ENCODE measurements around the gene SLC22A8.
"Not testable (repeated sequence)": the region's sequence is repeated elsewhere in the genome, so short reads cannot be mapped to it uniquely, and the experiment has no call there.

Gene SLC22A8

DNA sequence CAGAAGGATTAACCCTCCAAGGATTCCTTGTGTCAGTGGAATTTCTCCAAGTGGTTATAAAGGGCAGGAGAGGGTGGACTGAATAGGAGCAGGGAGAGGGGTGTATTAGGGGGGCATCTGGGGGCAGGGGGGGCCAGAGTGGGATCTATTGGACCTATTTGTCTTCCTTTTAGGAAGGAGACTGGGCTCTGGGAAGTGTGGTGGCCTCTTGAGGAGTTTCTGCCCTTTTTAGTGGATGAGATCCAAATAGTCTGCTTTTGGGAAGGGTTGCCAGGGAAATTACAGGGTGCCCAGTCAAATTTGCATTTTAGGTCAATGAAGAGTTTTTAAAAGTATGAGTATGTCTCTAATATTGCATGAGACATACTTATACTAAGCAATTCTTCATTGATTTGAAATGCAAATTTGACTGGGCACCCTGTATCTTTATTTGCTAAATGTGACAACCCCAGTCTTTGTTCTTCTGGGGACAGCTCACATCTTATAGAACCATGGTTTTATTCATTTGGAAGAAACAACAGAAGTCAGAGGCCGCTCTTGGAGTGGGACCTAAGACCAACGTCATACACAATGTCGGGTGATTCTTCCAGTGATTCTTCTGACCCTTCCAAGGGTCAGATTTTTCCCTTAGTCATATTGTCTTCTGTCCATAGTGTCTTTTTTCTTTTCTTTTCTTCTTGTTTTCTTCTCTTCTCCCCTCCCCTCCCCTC is 30.4 kb downstream of the SLC22A8 start:
- DNase-seq = no peak

DNA sequence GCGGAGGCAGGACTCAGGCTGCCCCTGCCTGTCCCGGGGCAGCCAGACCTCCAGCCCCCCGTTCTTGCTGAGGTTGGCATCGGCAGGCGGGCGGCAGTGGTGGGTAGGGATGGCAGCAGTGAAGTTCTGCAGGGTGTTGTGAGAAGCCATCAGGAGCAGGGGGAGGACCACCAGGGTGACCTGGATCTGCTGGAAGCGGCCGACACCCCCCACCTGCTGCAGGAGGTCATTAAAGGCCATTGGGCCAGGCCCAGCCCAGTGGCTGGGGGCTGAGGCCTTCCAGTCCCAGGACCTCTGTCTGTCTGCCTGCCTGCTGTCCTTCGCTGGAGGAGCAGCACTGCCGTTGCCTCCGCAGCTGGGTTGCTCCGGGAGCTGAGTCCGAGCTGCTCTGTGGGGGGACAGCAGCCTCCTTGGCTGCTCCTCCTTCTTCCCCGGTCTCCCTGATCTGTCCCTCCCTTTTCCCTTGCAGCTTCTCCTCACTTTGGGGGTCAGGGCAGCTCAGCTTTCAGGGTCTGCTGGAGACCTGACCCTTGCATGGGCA is 31.1 kb downstream of the SLC22A8 start, which contains the start of gene SLC22A6:
TSS of gene SLC22A6 (minus strand) at position 517 of the 541 bp plus-strand sequence. CDS start at position 240, 277 bp downstream.
- no peak for DNase-seq

DNA sequence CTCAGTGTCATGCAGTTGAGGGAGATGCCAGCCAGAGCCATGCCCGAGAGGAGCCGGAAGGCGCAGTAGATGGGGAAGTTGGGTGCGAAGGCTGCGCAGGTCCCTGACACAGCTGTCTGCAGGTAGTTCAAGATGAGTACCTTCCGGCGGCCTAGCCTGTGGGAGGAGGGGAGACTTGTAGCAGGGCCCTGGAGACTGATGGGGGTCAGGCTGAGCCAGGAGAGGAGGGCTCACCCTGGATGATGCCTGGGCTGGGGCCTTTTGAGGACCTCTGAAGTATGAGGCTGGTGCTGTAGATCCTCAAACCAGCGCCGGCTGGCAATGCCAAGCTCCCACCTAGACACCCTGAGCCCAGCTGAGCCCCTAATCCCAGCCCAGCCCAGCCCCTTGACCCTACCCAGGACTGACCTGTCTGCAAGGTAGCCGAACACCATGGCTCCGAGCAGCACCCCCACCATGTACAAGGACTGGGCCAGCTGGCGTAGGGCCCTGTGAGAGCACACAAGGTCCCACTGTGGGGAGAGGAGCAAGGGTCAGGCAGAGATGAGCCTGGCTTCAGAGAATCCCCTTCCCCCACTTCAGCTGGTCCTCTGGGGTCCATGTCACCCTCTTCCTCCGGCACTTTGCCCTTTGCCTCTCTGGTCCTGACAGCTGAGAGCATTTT is 32.0 kb downstream of the SLC22A8 start:
- no peak for DNase-seq

DNA sequence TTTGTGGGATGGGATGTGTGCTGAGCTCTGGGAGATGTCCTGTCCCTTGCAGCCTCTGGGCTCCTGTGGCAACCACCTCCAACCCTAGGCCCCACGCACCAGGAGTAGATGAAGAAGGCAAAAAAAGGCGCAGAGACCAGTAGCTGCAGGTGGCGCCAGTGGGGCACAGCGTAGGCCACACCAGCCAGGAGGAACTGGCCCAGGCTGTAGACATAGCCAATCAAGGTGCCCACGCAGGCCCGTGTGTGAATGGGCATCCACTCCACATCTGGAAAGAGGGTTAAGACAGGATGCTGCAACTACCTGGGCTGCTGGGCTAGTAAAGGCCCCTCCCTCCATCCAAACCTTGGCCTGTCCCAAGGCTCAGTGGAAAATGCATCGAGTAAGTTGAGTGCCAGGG is 33.9 kb downstream of the SLC22A8 start:
- no peak for DNase-seq

DNA sequence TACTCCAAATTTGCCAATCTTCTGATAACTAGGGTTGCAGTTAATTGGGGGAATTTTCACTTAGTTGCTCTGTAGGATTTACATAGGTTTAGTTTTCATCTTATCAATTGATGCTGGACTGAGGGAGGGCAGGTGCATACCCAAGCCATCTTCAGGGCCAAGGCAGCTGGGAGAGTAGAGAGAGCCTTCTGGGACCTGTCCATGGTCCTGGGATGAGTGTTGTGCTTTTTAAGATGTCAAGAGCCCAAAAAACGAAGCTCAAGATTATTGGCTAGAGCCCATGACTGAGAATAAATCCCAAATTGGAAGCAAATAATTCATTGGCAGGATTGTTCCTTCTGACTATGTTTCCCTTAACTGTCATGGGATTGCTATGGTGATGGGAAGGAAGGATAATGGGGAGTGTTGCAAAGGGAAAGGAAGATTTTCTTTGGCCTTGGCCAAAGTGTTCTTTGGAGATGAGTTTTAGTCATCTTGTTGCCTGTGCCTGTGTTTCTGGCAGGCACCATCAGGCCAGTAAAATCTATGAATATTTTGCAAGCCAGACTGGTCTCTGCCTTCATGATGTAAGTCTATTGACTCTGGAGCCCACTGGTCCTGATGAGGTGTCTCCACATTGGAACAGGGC is 35.4 kb downstream of the SLC22A8 start:
- no peak for DNase-seq

DNA sequence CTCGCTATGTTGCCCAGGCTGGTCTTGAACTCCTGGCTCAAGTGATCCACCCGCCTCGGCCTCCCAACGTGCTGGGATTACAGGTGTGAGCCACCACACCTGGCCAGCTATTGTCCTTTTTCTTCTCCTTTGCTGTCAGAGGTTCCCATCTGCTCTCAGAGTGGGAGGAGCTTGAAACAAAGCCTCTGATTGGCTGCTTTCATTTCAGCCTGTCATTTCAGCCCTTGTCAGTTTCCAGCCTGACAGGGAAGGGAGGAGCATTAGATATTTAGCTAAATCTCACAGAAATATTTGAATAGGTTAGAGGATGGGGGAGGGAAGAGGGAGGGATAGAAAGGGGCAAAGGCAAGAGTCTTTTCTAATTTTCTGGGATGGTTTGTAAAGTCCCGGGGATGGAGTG is 39.5 kb downstream of the SLC22A8 start:
- no peak for DNase-seq

DNA sequence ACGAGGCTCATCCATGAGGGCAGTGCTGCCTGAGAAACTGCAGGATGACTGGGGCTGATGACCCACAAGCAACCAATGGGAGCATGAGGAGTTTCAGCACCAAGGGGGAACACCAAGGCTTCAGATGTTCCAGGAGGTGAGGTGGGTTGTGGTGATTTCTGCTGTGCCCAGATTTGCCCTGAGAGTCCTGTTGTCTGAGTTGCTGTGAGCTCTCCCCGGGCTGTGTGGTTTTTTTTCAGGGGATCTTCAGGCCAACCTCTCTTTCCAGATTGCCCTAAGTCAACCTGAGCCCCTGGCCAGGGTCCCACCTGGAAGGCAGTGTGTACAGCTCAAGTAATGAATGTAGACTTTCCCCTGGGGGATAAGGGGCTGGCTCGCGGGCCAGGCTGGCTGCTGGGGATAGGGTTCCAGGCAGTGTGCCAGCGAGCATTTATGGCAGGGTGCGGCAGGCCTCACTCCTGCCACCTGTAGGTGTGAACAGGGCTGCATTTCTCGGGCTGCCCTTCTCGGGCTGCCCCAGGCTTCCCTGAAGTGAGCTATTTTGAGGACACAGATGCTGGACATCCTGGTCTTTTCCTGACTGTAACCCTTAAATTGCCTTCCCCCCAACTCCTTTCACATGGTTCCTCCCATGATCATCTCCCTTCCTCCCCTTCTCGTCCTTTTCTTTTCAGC is 40.7 kb downstream of the SLC22A8 start:
- peak in 2 of 6 experiments; percentile 1 to 4 for DNase-seq

DNA sequence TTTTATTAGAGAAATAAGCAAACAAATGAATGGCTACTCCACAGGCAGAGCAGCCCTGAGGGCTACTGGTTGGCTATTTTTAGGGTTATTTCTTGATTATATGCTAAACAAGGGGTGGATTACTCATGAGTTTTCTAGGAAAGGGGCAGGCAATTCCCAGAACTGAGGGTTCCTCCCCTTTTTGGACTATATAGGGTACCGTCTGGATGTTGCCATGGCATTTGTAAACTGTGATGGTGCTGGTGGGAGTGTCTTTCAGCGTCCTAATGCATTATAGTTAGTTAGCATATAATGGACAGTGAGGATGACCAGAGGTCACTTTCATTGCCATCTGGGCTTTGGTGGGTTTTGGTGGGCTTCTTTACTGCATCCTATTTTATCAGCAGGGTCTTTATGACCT is 50.1 kb downstream of the SLC22A8 start:
- no peak for DNase-seq

DNA sequence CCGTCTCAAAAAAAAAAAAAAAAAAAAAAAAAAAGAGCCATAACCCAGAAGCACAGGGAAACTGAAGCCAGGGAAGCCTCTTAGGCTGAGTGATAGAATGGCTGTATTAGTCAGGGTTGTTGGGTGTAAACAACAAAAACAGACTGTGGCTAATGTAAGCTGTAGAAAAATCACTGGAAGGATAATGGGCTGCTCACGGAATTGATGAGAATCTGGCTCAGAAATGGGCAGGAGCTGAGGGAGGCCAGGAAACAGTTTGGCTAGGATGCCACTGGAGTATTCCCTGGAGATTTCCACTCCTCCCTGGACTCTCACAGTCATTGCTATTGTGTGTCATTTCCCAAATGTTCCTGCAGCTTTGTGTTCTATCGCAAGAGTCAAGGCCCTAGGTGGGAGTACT is 53.2 kb downstream of the SLC22A8 start:
- no peak for DNase-seq

DNA sequence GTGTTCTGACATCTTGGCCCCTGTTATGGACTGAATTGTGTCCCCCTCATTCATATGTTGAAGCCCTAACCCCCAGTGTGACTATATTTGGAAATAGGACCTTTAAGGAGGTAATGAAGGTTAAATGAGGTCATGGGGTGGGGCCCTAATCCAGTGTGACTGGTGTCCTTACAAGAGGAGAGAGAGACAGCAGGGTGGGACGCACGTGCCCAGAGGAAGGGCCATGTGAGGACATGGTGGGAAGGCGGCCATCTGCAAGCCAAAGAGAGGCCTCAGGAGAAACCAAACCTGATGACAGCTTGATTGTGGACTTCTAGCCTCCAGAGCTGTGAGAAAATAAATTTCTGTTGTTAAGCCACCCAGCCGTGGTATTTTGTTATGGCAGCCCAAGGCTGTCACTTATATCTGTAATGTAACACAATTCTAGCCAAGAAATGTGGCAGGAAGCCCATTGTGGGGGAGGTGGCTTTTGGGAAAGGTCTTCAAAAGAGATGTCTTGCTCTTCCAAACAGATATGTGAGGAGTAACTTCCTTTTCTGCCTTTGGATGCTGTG is 54.5 kb downstream of the SLC22A8 start:
- no peak for DNase-seq

DNA sequence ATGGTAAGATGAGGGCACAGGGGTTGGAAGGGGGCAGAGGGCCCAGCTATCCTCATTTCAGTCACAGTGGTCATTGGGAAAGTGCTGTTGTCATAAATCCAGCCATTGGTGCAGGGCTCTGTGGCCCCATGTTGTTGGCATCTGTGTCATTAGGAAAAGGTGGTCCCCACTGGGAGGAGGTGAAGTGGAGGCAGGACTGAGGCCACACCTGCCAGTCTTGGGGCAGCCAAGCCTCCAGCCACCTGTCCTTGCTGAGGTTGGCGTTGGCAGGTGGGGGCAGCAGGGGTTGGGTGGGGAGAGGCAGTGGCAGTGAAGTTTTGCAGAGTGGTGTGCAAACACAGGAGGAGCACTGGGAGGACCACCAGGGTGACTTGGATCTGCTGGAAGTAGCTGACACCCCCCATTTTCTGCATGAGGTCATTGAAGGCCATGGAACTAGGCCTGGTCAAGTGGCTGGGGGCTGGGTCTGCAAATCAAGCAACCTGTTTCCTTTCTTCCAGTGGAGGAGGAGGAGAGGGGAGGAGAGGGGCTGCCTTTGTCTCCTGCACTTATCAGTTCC is 56.1 kb downstream of the SLC22A8 start:
- DNase-seq = no peak

DNA sequence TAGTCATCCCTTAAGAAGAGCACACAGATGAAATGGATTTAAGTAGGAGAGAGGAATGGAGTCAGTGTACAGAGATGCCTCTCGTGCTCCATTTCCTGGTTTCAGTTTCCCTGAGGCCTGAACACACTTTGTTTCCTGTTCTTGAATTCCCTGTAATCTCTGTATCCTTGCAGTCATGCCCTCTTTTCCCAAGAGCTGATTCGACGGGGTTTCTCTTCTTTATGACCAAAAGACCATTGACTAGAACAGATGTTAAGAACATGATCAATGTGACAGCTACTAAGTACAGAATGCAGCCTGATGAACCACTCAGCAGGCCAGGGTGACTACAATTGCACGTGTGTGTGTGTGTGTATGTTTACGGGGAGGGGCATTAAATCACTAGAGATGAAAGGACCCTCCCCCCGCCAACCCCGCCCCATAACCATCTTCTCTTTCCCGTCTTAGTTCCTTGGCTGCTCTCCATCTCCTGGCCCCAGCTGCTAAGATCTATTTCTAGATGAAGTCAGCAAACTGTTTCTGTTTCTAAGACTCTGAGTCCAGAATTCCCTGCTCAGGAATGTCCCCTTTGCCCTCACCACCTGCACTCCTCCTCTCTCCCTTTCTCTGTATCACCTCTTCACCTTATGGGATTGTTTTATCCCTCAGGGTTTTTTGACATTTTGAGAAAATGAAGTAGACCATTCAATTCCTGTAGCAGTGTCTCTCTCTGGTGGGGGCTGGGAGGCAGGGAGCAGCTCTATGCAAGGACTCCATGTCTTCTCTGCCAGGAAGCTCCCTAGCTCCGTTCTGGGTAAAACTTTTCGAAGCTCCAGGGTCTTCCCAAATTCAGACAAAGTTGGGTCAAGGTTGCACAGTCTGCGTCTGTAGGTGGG is 56.9 kb downstream of the SLC22A8 start:
- no peak for DNase-seq

DNA sequence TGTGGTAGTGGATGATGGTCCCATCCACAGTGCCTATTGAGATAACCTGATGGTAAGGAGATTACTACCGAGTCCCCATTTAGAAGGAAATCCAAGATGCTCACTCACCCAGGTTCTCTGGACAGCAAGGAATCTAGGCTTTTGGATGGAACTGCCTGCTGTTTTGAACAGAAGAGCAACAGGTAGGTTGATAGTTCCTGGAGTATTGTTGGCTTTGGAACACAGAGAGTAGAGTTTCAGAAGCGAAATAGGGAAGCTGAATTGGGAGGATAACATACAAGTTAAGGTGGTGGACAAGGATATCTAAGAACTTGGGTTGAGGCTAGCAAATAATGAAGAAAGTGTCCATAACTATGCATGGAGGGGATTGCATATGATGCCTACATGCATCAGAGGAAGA is 58.5 kb downstream of the SLC22A8 start:
- DNase-seq = no peak

DNA sequence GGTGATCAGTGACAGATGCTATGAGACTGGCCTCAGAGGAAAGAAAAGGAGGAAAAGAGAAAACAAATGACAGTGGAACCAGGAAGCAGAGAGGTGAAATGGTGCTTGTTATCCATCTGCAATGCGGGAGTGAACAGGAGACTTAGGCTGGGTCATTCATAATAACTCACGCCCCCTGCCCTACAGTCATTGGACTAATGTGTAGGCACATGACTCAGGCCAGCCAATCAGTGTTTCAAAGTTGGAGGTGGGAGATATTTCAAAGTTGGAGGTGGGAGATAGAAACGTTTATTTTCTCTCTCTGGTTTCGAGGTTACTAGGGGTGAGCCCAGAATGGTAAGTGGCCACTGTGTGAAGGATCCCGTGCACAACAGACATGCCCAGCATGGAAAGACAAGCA is 61.2 kb downstream of the SLC22A8 start:
- DNase-seq = no peak

DNA sequence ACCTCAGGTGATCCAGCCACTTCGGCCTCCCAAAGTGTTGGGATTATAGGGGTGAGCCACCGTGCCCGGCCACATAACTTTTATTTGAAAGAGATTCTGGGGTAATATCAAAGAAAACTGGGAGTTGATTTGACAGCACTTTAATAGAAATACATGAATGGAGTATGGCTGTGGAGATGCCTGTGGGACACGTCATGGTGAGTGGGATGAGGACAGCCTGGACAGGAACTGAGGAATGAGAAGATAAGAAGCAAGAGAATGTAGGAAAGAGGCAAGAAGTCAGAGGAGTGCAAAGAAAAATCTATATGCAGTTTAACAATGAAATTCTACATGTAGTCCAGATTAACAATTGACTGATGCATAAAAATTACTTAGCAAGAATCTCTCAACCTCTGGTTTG is 61.8 kb downstream of the SLC22A8 start:
- no peak for DNase-seq

DNA sequence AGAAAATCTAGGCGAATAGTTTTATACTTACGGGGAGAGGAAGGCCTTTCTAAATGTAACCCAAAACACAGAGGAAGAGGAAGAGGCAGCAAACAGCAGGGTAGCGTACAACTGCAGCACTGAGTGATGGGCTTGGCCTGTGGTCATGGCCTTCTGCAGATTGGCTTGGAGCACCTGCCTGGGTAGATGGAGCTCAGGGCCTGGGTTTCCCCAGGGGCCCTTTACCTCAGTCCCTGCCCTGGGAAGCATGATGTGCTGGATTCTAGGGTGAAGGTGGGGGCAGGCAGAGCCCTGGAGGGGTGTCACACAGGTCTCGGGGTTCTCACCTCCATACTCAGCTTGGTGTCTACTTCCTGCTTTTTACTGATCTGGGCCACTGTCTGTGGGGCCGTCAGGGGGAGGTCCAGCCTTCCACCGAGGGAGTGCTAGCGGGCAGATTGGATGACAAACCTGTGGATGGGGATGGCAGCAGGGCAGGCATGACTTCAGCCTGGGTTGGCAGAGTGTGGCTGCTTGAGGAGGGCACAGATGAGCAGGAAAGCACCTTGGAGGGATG is 66.8 kb downstream of the SLC22A8 start:
- no peak for DNase-seq

DNA sequence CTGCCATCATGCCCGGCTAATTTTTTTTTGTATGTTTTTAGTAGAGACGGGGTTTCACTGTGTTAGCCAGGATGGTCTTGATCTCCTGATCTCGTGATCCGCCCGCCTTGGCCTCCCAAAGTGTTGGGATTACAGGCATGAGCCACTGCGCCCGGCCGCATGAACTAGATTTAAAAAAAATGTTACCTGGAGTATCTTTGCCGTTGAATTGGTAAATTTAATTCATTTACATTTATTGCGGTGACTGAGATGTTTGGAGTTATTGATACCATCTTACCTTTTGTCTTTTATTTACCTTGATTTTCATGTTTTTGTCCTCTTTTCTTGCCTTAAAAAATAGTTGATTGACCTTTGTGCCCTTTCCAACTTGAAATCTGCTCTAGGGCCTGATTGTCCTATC is 70.1 kb downstream of the SLC22A8 start:
- not testable (repeated sequence) for DNase-seq
